GM12874 (cell line): ENCODE measurements around the gene TRMT2A.

Experiments
- CTCF ChIP-seq: IDR thresholded peaks from 2 replicates; pipeline ENCODE4 v1.5.1; 2011; ENCODE audit warnings: low read depth, mild to moderate bottlenecking, control low read depth, low read length, moderate library complexity; ENCODE audit not compliant: insufficient read depth

Gene TRMT2A

DNA sequence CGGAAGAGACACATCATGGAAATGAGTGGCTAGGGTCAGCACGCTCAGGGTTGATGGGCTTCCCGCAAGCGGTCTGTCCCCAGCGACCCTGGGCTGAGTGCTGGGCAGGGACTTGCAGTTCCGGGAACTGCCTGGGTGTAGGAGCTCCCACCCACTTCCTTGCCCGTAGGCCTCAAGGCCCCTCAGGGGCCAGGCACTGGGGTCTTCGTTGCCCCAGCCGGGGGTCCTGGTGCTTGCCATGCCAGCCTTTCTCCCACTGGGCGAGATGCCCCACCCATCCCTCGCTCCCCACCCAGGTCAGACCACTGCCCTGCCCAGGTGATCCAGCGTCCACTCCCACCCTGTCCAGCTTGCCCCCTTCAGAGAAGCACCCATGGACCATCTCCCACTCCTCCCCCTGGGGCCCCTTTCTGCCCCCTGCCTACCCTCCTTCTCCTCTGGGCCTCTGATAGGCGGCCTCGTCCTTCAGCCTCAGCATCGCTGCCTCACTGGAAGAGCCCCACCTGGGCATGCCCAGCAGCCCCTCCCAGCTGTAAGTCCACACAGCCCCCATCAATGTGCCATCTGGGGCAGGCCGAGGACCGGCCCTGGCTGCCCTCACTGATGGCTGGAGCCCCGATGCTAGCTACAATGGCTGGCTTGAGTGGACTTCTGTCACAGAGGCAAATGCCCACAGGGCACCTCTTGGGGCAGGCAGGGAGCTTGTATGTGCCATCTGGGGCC is 54.8 kb downstream of the TRMT2A start:
- TF ChIP-seq CTCF, result no peak
